CD4-positive, alpha-beta T cell treated with Interferon gamma for 1 hour (primary cell): ENCODE data around the gene MTCH1.
A peak's percentile ranks its signal among the peaks of the same experiment; 100 is the strongest.

Source experiments
- DNase-seq: peaks from one replicate; pipeline ENCODE4 v3.0.0-alpha.2; 2020

Gene MTCH1

GRCh38 chr6:37017606-37018197 lies 31.7 kb upstream of the MTCH1 start:
- no peak for DNase-seq

- no peak for DNase-seq
Measured at GRCh38 chr6:37016995-37017394, 31.0 kb upstream of the MTCH1 start.

DNA sequence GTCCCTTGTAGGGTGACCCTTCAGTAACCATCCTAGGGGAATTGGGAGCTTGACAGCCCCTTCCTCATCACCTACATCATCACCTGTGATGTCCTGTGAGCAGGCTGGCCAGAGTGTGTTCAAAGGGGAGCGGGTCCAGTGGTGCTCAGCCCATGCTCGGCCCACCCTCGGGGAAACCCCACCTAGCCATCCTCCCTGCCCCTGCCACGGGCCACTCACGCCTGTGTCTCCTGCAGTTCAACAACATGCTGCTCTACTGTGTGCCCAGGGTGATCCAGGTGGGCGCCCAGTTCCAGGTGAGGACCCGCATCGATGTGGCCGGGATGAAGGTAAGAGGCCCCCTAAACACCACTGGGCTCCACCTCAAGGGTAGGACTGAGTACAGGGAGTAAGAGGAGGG lies 29.5 kb upstream of the MTCH1 start:
- no peak for DNase-seq

DNA sequence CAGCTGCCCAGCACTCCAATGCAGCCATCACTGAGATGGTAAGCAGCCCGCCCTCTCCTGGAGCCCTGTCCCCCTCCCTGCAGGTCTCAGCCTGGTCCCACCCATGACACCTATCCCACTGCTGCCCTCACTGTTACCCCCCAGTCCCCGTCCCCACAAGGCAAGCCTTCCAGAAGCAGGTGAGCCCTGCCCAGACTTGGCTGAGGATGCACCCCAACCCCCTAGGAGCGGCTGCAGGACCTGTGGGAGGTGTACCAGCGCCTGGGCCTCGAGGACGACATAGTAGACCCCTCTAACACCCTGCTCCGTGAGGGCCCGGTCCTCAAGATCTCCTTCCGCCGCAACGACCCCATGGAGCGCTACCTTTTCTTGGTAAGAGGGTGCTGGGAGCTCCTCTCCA lies 28.7 kb upstream of the MTCH1 start:
- DNase-seq: no peak

- no peak for DNase-seq
Measured at GRCh38 chr6:37013516-37014491, 27.8 kb upstream of the MTCH1 start.

DNA sequence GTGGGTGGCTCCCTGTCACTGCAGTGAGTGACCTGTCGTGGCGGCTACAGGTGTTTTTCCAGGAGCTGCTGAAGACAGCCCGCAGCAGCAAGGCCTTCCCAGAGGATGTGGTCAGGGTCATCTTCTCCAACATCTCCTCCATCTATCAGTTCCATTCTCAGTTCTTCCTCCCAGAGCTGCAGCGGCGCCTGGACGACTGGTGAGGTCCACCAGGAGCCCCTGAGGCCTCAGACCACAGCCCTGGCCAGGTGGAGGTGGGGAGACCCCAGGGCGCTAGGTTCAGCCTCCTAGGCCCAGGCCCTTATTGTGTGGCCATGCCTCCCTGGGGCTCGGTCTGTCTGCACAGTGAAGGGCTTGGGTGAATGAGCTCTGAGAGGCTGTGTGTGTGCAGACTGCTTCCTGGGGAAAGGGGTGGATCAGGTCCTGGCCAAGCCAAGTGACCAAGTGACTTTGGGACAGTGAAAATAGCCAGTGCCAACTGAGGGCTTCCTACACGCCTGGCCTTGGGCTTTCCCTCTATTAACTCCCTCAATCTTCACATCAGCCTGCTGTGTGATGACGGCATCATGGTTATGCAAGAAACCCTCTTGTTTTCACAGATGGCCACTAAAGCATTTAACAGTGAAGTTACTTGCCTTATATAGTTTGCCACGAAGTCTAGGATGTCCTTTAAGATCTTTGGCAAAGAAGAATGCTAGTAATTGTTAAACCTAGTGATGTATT lies 25.8 kb upstream of the MTCH1 start:
- DNase-seq: no peak

DNA sequence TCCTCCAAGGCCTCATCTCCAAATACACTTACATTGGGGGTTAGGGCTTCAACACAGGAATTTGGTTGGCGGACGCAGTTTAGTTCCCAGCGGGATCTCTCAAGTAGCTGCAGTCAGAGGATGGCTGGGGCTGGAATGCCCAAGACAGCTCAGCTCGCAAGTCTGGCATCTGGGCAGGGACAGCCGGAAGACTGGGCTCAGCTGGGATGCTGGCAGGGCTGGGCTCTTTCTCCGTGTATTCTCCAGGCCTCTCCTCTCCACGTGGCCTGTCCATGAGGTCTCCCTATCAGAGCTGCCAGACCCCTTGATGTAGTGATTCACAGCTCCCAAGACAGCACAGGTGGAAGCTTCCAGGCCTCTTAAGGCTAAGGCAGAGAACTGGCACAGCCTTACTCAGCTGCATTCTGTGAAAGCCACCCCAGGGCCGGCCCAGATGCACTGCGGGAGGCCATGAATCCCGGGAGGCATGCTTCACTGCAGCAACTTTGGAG lies 24.5 kb upstream of the MTCH1 start:
- no peak for DNase-seq

GRCh38 chr6:37008484-37009465 lies 22.8 kb upstream of the MTCH1 start:
- DNase-seq: no peak

- DNase-seq: peak; percentile 47
Measured at GRCh38 chr6:37007340-37008043, 21.5 kb upstream of the MTCH1 start.

GRCh38 chr6:37006793-37007339 lies 20.9 kb upstream of the MTCH1 start:
- no peak for DNase-seq

GRCh38 chr6:37005827-37006567 lies 20.0 kb upstream of the MTCH1 start:
- no peak for DNase-seq

GRCh38 chr6:37005061-37005810 lies 19.2 kb upstream of the MTCH1 start, which contains the start of gene FGD2:
FGD2 (plus strand) TSS chr6:37005655; CDS start chr6:37005818, 163 bp downstream.
- peak; percentile 70 for DNase-seq

DNA sequence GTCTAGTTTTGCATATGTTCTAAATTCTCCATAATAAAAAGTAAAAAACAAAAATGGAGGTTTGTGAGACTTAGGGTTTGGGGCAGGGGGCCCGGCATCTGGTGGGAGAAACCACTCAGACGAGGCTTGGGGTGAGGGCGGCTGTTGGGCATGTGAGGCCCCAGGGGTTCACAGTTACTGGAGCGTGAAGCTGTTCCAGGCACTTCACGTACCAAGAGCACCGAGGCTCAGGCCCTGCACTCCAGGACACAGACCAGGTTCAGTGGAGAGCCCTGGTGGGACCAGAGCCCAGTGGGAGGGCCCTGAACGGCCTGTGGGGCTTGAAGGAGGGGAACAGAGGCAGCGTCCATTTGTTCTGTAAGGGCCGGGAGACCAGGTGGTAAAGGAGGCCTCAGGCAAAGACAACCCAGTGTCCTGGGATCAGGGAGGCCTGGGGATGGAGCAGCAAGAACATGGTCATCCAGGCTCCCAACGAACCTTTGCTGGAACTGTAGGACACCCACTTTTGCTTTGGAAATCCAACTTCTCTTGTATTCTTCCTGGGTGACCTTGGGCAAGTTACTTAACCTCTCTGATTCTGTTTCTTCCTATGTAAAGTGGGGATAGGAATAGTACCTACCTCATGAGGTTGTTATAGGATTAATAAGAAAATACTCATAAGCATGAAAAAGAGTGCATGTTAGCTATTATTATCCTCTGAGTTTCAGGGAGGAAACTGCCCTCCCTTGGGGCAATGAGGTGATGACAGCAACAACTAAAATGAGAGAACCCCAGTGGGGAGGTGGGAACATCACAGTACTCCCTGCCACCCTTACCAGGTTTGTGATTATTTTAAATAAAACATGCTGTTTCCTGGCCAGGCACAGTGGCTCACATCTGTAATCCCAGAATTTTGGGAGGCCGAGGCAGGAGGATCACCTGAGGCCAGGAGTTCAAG lies 18.3 kb upstream of the MTCH1 start:
- DNase-seq: peak; percentile 26

DNA sequence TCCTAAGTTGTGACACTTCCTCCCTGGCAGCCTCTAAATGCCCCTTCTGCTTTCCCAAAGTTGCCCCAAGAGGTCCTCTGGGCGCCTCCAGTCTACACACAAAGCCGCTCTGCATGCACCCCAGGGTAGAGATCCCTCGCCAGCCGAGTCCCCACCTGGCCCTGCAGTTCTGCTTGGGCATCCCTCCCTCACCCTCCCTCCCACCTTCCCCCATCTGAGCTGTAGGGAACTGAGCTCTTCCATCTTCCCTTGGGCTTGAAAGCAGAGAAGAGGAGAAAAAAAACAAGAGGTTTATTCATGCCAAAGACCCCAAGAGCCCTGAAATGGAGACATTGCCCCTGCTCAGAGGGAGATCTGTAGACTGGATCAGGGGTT lies 13.7 kb upstream of the MTCH1 start:
- DNase-seq: no peak

GRCh38 chr6:36999061-36999750 lies 13.2 kb upstream of the MTCH1 start:
- no peak for DNase-seq

GRCh38 chr6:36998723-36999038 lies 12.7 kb upstream of the MTCH1 start:
- no peak for DNase-seq

DNA sequence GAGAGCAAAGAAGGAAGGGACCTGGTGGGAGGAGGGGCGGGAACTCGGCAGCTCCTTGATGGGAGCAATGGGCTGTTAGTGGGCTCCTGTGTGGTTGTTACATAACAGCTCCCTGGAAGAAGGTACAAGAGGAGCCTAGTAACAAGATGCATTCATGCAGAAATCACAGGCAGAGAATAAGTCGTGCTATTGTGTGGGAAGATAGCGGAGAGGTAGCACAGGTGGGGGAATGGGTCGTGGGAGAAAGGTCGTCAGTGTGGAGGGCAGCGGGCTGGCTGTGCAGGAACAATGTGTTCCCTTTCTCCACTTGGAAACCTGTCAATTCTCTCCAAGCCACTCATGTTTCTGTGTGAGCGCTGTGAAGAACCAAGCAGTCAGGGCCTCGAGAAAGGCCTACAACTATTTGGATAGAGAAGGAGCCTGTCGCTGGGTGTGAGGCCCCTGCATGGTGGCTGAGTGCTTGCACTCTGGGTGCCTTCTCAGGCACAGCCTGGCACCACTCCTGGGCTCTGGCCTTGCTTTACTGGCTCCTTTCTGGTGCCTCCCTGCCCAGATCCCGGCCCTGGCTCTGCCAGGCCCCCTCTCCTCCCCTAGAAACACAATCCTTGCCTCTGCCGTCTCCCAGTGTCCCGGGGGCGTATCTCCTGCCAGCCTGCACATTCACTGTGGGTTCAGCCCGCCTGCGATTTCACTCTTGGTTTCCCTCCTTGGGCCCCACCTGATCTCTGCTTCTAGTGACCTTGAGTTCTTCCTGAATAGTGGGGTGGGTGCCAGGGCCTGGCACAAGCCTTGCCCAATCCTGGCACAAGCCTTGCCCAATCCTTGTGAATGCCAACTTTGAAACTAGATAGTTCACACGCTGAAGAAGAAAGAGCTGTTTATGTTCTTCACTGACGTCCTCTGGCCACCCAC lies 12.1 kb upstream of the MTCH1 start:
- no peak for DNase-seq
